K562 (cell line): ENCODE measurements around the gene KRTAP26-1. TPM values are rescaled to one million over a fixed set of nuclear protein-coding genes. Genes with fewer than 3 reads are reported as not detected.

Source experiments
- ATAC-seq: fragments of 200-7000 bp; cut with Tn5 transposase; 3 replicates; pipeline ENCODE4 v1.9.1; 2020; ENCODE audit warnings: moderate library complexity
- BruUV-seq: library from RNA; stranded (reverse); fragments of 400-500 nt; replicated peaks from 2 replicates; lab custom pipeline; 2021; lab: Mats Ljungman, UMichigan
- CTCF ChIA-PET: fragments of 300-600 bp; formaldehyde crosslinking; extraction: SDS; loops from one replicate; lab custom pipeline; 2021; ENCODE audit warnings: low intra/inter-chr PET ratio; lab: Yijun Ruan, JAX
- POLR2A ChIA-PET: fragments of 300-600, 350-650 bp; sonication (Branson Sonifier 250); formaldehyde crosslinking; extraction: SDS; loops from one replicate; lab custom pipeline; 2021; ENCODE audit warnings: antibody characterized with exemption, inconsistent platforms; lab: Yijun Ruan, JAX
- DNase-seq, 4 experiments: peaks; one replicate each; pipeline versions ENCODE4 v3.0.0 to v3.0.0-alpha.2; 2011 to 2018; ENCODE audit warnings: low spot score in 3 of 4, mixed read lengths in 3 of 4; ENCODE audit errors: extremely low read depth in 1 of 4
- FAIRE-seq: peaks from 2 replicates; lab custom pipeline; 2011; peaks lifted over from hg19 to GRCh38; lab: Jason Lieb, UNC
- H2AFZ ChIP-seq: 2 replicates; pipeline ENCODE4 v1.6.0; 2011; ENCODE audit warnings: low read depth, low read length, control low read depth, inconsistent platforms
- H3K27ac ChIP-seq: fragments of 200-600 bp; 3 replicates; pipeline ENCODE4 v1.8.0; 2011; ENCODE audit warnings: low read depth, mild to moderate bottlenecking, control low read depth, inconsistent platforms, low read length, moderate library complexity, mixed read lengths; ENCODE audit errors: extremely low read depth
- H3K27me3 ChIP-seq, 2 experiments: fragments of 300-600 bp in 1 of 2; 2 replicates in 1 of 2; 3 replicates in 1 of 2; pipeline versions ENCODE4 v1.6.0 to v1.8.0; 2011; ENCODE audit warnings: inconsistent platforms in 2 of 2, low read length in 2 of 2, mild to moderate bottlenecking in 1 of 2, mixed read lengths in 1 of 2, moderate library complexity in 1 of 2; ENCODE audit not compliant: control insufficient read depth in 2 of 2, insufficient read depth in 2 of 2
- H3K36me3 ChIP-seq: fragments of 300-600 bp; 3 replicates; pipeline ENCODE4 v1.8.0; 2011; ENCODE audit warnings: mild to moderate bottlenecking, low read length, inconsistent platforms; ENCODE audit not compliant: control insufficient read depth, insufficient read depth
- H3K4me1 ChIP-seq, 2 experiments: fragments of 200-600 bp in 1 of 2; replicated peaks in 1 of 2; 2 replicates in 1 of 2; 3 replicates in 1 of 2; pipeline versions ENCODE4 v1.5.1 to v1.8.0; 2011; ENCODE audit warnings: inconsistent platforms in 2 of 2, low read length in 2 of 2, mild to moderate bottlenecking in 1 of 2, mixed read lengths in 1 of 2, moderate library complexity in 1 of 2; ENCODE audit not compliant: control insufficient read depth in 2 of 2, insufficient read depth in 2 of 2
- H3K4me2 ChIP-seq: 2 replicates; pipeline ENCODE4 v1.6.1; 2011; ENCODE audit warnings: low read length, control low read depth, inconsistent platforms, mixed read lengths; ENCODE audit not compliant: insufficient read depth
- H3K4me3 ChIP-seq: fragments of 200-600 bp; sonication (generic), shearing (Covaris generic); 2 replicates; pipeline ENCODE4 v1.5.1; 2016; ENCODE audit warnings: control low read depth, inconsistent platforms
- H3K79me2 ChIP-seq: fragments of 200-600 bp; 3 replicates; pipeline ENCODE4 v1.8.0; 2011; ENCODE audit warnings: low read length, inconsistent platforms; ENCODE audit not compliant: control insufficient read depth, insufficient read depth
- H3K9ac ChIP-seq, 2 experiments: 2 replicates each; pipeline versions ENCODE4 v1.6.0 to v1.6.1; 2011; ENCODE audit warnings: low read depth in 2 of 2, low read length in 2 of 2, control low read depth in 1 of 2, inconsistent platforms in 1 of 2, mild to moderate bottlenecking in 1 of 2, mixed read lengths in 1 of 2; ENCODE audit not compliant: insufficient read depth in 1 of 2
- H3K9me1 ChIP-seq: one replicate; pipeline ENCODE4 v1.6.0; 2011; ENCODE audit warnings: inconsistent platforms, mild to moderate bottlenecking, low read length, moderate library complexity; ENCODE audit not compliant: control insufficient read depth, insufficient read depth
- H3K9me3 ChIP-seq: replicated peaks from 2 replicates; pipeline ENCODE4 v1.5.1; 2011; ENCODE audit warnings: low read depth, low read length, inconsistent platforms; ENCODE audit not compliant: control insufficient read depth, insufficient read depth
- H4K20me1 ChIP-seq: replicated peaks from 2 replicates; pipeline ENCODE4 v1.6.1; 2011; ENCODE audit warnings: low read length, inconsistent platforms, mixed read lengths; ENCODE audit not compliant: control insufficient read depth, insufficient read depth
- COPS2 ChIP-seq: fragments of 450-650 bp; conservative IDR thresholded peaks from 2 replicates; pipeline ENCODE4 v1.6.1; 2016; ENCODE audit warnings: mild to moderate bottlenecking, moderate library complexity
- EP400 ChIP-seq: fragments of 450-650 bp; IDR thresholded peaks from 2 replicates; pipeline ENCODE4 v1.6.1; 2017; ENCODE audit warnings: antibody characterized with exemption, mild to moderate bottlenecking, moderate library complexity
- FOXM1 ChIP-seq, 2 experiments: fragments of 450-650 bp in 1 of 2; sonication (generic) in 1 of 2; formaldehyde crosslinking in 1 of 2; IDR thresholded peaks; 2 replicates each; pipeline versions ENCODE4 v1.6.1 to v1.9.0; 2017 to 2022; ENCODE audit warnings: low read depth in 2 of 2, mild to moderate bottlenecking in 2 of 2, missing genetic modification reagents in 1 of 2, moderate library complexity in 1 of 2
- HDAC6 ChIP-seq: IDR thresholded peaks from 2 replicates; pipeline ENCODE4 v1.6.1; 2012; ENCODE audit warnings: low read depth, mild to moderate bottlenecking, control low read depth, inconsistent platforms, low read length, moderate library complexity
- KLF13 ChIP-seq: fragments of 450-650 bp; IDR thresholded peaks from 2 replicates; pipeline ENCODE4 v1.6.1; 2016; ENCODE audit warnings: missing genetic modification characterization, low read depth, mild to moderate bottlenecking, missing compliant biosample characterization, moderate library complexity, borderline replicate concordance
- MCM5 ChIP-seq: fragments of 450-650 bp; IDR thresholded peaks from 2 replicates; pipeline ENCODE4 v1.6.1; 2016; ENCODE audit warnings: low read depth
- PATZ1 ChIP-seq: fragments of 250-450 bp; sonication (Bioruptor Pico); IDR thresholded peaks from 2 replicates; pipeline ENCODE4 v1.5.0; 2020; ENCODE audit warnings: mild to moderate bottlenecking, borderline replicate concordance
- PRMT5 ChIP-seq: sonication (generic); formaldehyde crosslinking; IDR thresholded peaks from 2 replicates; pipeline ENCODE4 v1.5.0; 2020; ENCODE audit warnings: missing genetic modification reagents
- SNAPC5 ChIP-seq: fragments of 250-450 bp; sonication (Bioruptor Pico); IDR thresholded peaks from 2 replicates; pipeline ENCODE4 v1.8.0; 2021; ENCODE audit warnings: moderate library complexity, mild to moderate bottlenecking, inconsistent platforms
- SP1 ChIP-seq: sonication (generic); formaldehyde crosslinking; IDR thresholded peaks from 2 replicates; pipeline ENCODE4 v1.8.1; 2022; ENCODE audit warnings: mild to moderate bottlenecking, missing genetic modification reagents
- YY1 ChIP-seq, 3 experiments: IDR thresholded peaks; 2 replicates each; pipeline ENCODE4 v1.6.1; 2011; ENCODE audit warnings: low read length in 2 of 3, mild to moderate bottlenecking in 2 of 3, moderate library complexity in 2 of 3, borderline replicate concordance in 1 of 3, control low read depth in 1 of 3, low read depth in 1 of 3; ENCODE audit not compliant: insufficient read depth in 3 of 3, insufficient replicate concordance in 2 of 3, control insufficient read depth in 1 of 3, insufficient read length in 1 of 3; ENCODE audit errors: extremely low read depth in 1 of 3
- ZNF217 ChIP-seq: sonication (generic); formaldehyde crosslinking; IDR thresholded peaks from 2 replicates; pipeline ENCODE4 v1.8.0; 2022; ENCODE audit warnings: mild to moderate bottlenecking, missing genetic modification reagents
- ZNF668 ChIP-seq: fragments of 250-450 bp; sonication (Bioruptor Pico); IDR thresholded peaks from 2 replicates; pipeline ENCODE4 v1.8.0; 2022; ENCODE audit warnings: mild to moderate bottlenecking, inconsistent platforms
- WGBS: fragments of 100-300 bp; shearing (Covaris generic); methylation state at CpG from one replicate; pipeline ENCODE4 v1.1.6; 2016; ENCODE audit warnings: low coverage, mixed read lengths; ENCODE audit not compliant: insufficient coverage; ENCODE audit errors: missing lambda C conversion rate; 5-methylcytosine and 5-hydroxymethylcytosine counted together
- in situ Hi-C: fragments of 300-500 bp; cut with MboI; formaldehyde crosslinking; loops from 4 replicates; pipeline ENCODE4 v1.15.0; 2018; ENCODE audit warnings: inconsistent platforms, mixed read lengths
- intact Hi-C: fragments of 100-400 bp; cut with micrococcal nuclease; formaldehyde crosslinking; loops from 2 replicates; pipeline ENCODE4 v1.14.2; 2022
- polyA plus RNA-seq, 8 experiments: library from polyadenylated mRNA; depleted of rRNA in 4 of 8; stranded (reverse) in 5 of 8; unstranded in 3 of 8; fragments of >200 nt; fragmentation: Nextera tagmentation in 2 of 8; fragmentation: Illumina TruSeq in 1 of 8; extraction: Ambion mirVana in 2 of 8; extraction: Trizol in 1 of 8; gene quantifications; 2 replicates each; pipeline versions ENCODE4 v1.2.1 to v1.2.3, GENCODE V29; 2011 to 2014; ENCODE audit warnings: inconsistent platforms in 1 of 8, missing spikeins in 1 of 8
- total RNA-seq, 7 experiments: library from RNA; depleted of rRNA in 6 of 7; stranded (reverse); fragments of >200 nt in 6 of 7; fragmentation: Illumina TruSeq in 2 of 7; extraction: Trizol in 2 of 7; gene quantifications; 2 replicates each; pipeline versions ENCODE4 v1.2.1 to v1.2.3, GENCODE V29; 2011 to 2021; ENCODE audit warnings: low replicate concordance in 1 of 7

Gene KRTAP26-1
- total and polyA plus RNA-seq, 9 of the 15 experiments (the other 6 are each of a cell fraction or from before 2014, with no cell fraction given) = not detected

GRCh38 chr21:30333736-30334135, 13.6 kb upstream of the KRTAP26-1 start:
- DNase-seq (no peak), FAIRE-seq (no peak), ATAC-seq (no peak)
- no peaks in the 10 kb centered on the region for H3K79me2 ChIP-seq
- no peak overlapping the region for H3K4me2 ChIP-seq
- ChIA-PET CTCF (no interaction called here), POLR2A (no interaction called here)
- no peaks in the 10 kb centered on the region for H3K36me3 ChIP-seq
- intact Hi-C loops = no loop called here
- no peak for TF ChIP-seq EP400
- TF ChIP-seq KLF13 = no peak
- no peak for TF ChIP-seq YY1 (IDR thresholded peaks at IDR 0.05; ENCODE audit: borderline replicate concordance in 1 of 3, control insufficient read depth in 1 of 3, extremely low read depth in 1 of 3, insufficient read depth in 3 of 3, insufficient read length in 1 of 3, insufficient replicate concordance in 2 of 3, low read depth in 1 of 3, low read length in 2 of 3)
- TF ChIP-seq COPS2 = no peak
- no peak for TF ChIP-seq ZNF217
- no peak for TF ChIP-seq PATZ1 (CRISPR knock-in tag)
- no peak for TF ChIP-seq HDAC6
- no peak for TF ChIP-seq MCM5
- no peak for TF ChIP-seq SP1 (CRISPR knock-in tag)
- no peak for TF ChIP-seq ZNF668 (CRISPR knock-in tag)
- no peak for TF ChIP-seq FOXM1 (IDR thresholded peaks at IDR 0.05; ENCODE audit: low read depth)
- TF ChIP-seq FOXM1 (CRISPR knock-in tag; IDR thresholded peaks at IDR 0.05; ENCODE audit: low read depth) = no peak
- TF ChIP-seq PRMT5 (CRISPR knock-in tag) = no peak
- no peak for TF ChIP-seq SNAPC5 (CRISPR knock-in tag)
- H4K20me1 ChIP-seq = no peaks in the 10 kb centered on the region
- no peaks in the 10 kb centered on the region for H3K9me1 ChIP-seq
- no TSS peak for BruUV-seq
- in situ Hi-C loops = no loop called here
- no peak overlapping the region for H2AFZ ChIP-seq
- H3K9ac ChIP-seq = no peak overlapping the region
- H3K27me3 ChIP-seq = no peaks in the 10 kb centered on the region
- no peak overlapping the region for H3K4me3 ChIP-seq
- no peaks in the 10 kb centered on the region for H3K9me3 ChIP-seq
- H3K4me1 ChIP-seq = no peaks in the 10 kb centered on the region
- 0% methylated on average over 3 of the region's 3 CpGs for WGBS
- H3K27ac ChIP-seq = no peak overlapping the region
